ENCODE results near the gene HFE. TPM values are rescaled to one million over a fixed set of nuclear protein-coding genes. Genes with fewer than 3 reads are reported as not detected.

The HFE gene
- total RNA-seq, 5 donors from 2014 or later (not counting 1 experiment from before 2014, with no cell fraction given) = 1.0 to 2.4 (median 1.8) TPM

DNA sequence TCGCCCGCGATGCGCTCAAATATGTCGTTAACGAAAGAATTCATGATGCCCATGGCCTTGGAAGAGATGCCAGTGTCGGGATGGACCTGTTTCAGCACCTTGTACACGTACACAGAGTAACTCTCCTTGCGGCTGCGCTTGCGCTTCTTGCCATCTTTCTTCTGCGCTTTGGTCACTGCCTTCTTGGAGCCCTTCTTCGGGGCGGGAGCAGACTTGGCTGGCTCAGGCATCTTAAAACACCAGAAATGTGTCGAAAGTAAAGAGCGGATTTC is 36.4 kb downstream of the HFE start:
- Mint-ChIP-seq H3K9me3 (peaks cover 0 to 3% (median 0%) of the 10 kb centered on the region in 3 donors), H3K4me3 (peak overlapping the region; percentile 99 to 100 (median 99)), H3K4me1 (peaks cover 38 to 53% (median 41%) of the 10 kb centered on the region in 3 donors), H3K27me3 (no peaks in the 10 kb centered on the region), H3K36me3 (peaks cover 26% of the 10 kb centered on the region), H3K27ac (peak overlapping the region; percentile 99)
- peaks cover 15 to 17% of the 10 kb centered on the region in 2 experiments for H3K4me1 ChIP-seq (ENCODE audit: control insufficient read depth in 1 of 2, extremely low read depth in 1 of 2, insufficient read depth in 2 of 2, low read length in 2 of 2)
- peaks cover 0 to 5% of the 10 kb centered on the region in 2 donors for H3K36me3 ChIP-seq (ENCODE audit: control insufficient read depth in 2 of 2, extremely low read depth in 1 of 2, insufficient read depth in 1 of 2, low read length in 1 of 2)
- peak overlapping the region; percentile 87 for H3K27ac ChIP-seq (ENCODE audit: low read length)
- no peak for ATAC-seq (replicated peaks in 1 of 4)
- H3K9me3 ChIP-seq = no peaks in the 10 kb centered on the region
- no peaks in the 10 kb centered on the region for H3K27me3 ChIP-seq (replicated peaks in 1 of 2; ENCODE audit: control insufficient read depth in 2 of 2, extremely low read depth in 1 of 2, insufficient read depth in 2 of 2, low read length in 1 of 2)
- WGBS (ENCODE audit: insufficient coverage) = 0% methylated on average over 12 of the region's 16 CpGs
- CTCF ChIA-PET = interaction anchor here in 1 of 2 donors (0.6 to 3.4 kb wide), 23 partner anchors 9 to 1769 kb away, joined by 3 to 37 read pairs (median 5); a partner anchor contains a TSS
- POLR2A ChIA-PET = interaction anchor here (0.5 to 6.7 kb wide), 84 partner anchors 9 to 1770 kb away, joined by 3 to 560 read pairs (median 6); partner anchors contain the start of genes HFE (in 1 of the 2) and TRIM38 (in 1 of the 2)
- peak in 22 of 35 experiments; percentile 63 to 87 (median 78) for DNase-seq
- H3K4me3 ChIP-seq (ENCODE audit: control insufficient read depth in 1 of 2, extremely low read depth in 1 of 2, low read length in 1 of 2) = peak overlapping the region; percentile 88 to 100

GRCh38 chr6:26123947-26124780 is 36.9 kb downstream of the HFE start:
- CTCF ChIA-PET = interaction anchor here in 1 of 2 donors (0.6 to 3.4 kb wide), 27 partner anchors 9 to 1769 kb away, joined by 3 to 37 read pairs (median 5); a partner anchor contains a TSS
- DNase-seq (peak in 28 of 35 experiments; percentile 15 to 94 (median 72)), ATAC-seq (replicated peaks in 1 of 4) (peak; percentile 79 to 85 (median 81))
- Mint-ChIP-seq H3K4me1 (peaks cover 39 to 54% (median 44%) of the 10 kb centered on the region in 3 donors), H3K36me3 (peaks cover 27% of the 10 kb centered on the region), H3K27ac (peak overlapping the region; percentile 99), H3K4me3 (peak overlapping the region; percentile 99 to 100 (median 99)), H3K27me3 (no peaks in the 10 kb centered on the region), H3K9me3 (peaks cover 0 to 3% (median 0%) of the 10 kb centered on the region in 3 donors)
- Histone ChIP-seq H3K27ac (ENCODE audit: low read length) (peak overlapping the region; percentile 87), H3K4me3 (ENCODE audit: control insufficient read depth in 1 of 2, extremely low read depth in 1 of 2, low read length in 1 of 2) (peak overlapping the region; percentile 88 to 100), H3K36me3 (ENCODE audit: control insufficient read depth in 2 of 2, extremely low read depth in 1 of 2, insufficient read depth in 1 of 2, low read length in 1 of 2) (peaks cover 0 to 5% of the 10 kb centered on the region in 2 donors), H3K9me3 (no peaks in the 10 kb centered on the region), H3K27me3 (replicated peaks in 1 of 2; ENCODE audit: control insufficient read depth in 2 of 2, extremely low read depth in 1 of 2, insufficient read depth in 2 of 2, low read length in 1 of 2) (no peaks in the 10 kb centered on the region), H3K4me1 (ENCODE audit: control insufficient read depth in 1 of 2, extremely low read depth in 1 of 2, insufficient read depth in 2 of 2, low read length in 2 of 2) (peaks cover 15 to 17% of the 10 kb centered on the region in 2 experiments)
- under 1% methylated on average over 38 of the region's 45 CpGs for WGBS (ENCODE audit: insufficient coverage)
- POLR2A ChIA-PET = interaction anchor here (0.5 to 6.7 kb wide), 96 partner anchors 9 to 1769 kb away, joined by 3 to 560 read pairs (median 5); partner anchors contain the start of genes HFE (in 1 of the 2) and TRIM38 (in 1 of the 2)

DNA sequence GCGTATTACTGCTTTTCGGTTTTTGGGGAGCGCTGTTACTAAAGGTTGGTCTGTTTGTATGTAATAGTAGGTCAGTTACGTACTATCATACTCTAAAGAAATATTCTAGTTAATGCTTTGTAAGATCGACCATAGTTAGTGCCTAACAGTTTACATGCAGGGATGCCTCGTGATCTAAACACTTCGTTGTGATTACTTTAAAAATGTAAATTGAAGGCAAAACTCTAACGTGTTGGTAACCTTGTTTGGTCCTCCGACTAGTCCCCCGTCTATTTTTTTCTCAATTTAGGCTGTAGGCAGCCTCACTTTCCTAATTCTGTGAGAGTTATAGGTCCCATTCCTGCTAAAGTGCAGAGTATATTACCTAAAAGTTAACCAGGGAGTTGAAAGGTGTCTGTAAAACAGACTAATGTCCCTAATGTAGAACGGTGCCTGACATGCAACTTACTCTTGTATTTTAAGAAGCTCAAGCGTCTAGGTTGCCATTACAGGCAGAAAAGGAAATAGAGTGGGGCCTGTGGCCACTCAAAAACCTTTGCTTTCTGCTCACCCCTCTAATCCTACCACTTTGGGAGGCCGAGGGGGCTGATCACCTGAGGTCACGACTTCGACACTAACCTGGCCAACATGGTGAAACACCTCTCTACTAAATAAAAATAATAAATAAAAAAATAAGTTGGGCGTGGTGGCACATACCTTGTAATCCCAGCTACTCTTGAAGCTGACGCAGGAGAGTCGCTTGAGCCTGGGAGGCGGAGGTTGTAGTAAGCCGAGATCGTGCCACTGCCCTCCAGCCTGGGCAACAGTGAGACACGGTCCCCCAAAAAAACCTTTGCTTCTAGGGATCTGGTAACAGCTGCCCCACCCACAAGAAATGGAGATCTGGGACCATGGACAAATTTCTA is 37.8 kb downstream of the HFE start:
- peak overlapping the region; percentile 87 for H3K27ac ChIP-seq (ENCODE audit: low read length)
- Mint-ChIP-seq H3K9me3 (peaks cover 0 to 3% (median 0%) of the 10 kb centered on the region in 3 donors), H3K36me3 (peaks cover 34% of the 10 kb centered on the region), H3K4me3 (peak overlapping the region; percentile 99 to 100 (median 99)), H3K27ac (peak overlapping the region; percentile 99), H3K27me3 (no peaks in the 10 kb centered on the region), H3K4me1 (peaks cover 48 to 62% (median 50%) of the 10 kb centered on the region in 3 donors)
- H3K4me3 ChIP-seq (ENCODE audit: control insufficient read depth in 1 of 2, extremely low read depth in 1 of 2, low read length in 1 of 2) = peak overlapping the region; percentile 88 to 100
- H3K4me1 ChIP-seq (ENCODE audit: control insufficient read depth in 1 of 2, extremely low read depth in 1 of 2, insufficient read depth in 2 of 2, low read length in 2 of 2) = peaks cover 17 to 19% of the 10 kb centered on the region in 2 experiments
- ChIA-PET CTCF (interaction anchor here (0.8 to 3.4 kb wide), 14 partner anchors 12 to 1768 kb away, joined by 3 to 37 read pairs (median 7); a partner anchor contains a TSS), POLR2A (interaction anchor here (0.7 to 6.7 kb wide), 50 partner anchors 8 to 1740 kb away, joined by 3 to 560 read pairs (median 10); partner anchors contain the start of genes HFE (in 1 of the 2) and TRIM38 (in 1 of the 2))
- 0% methylated on average over 2 of the region's 22 CpGs for WGBS (ENCODE audit: insufficient coverage)
- H3K36me3 ChIP-seq (ENCODE audit: control insufficient read depth in 2 of 2, extremely low read depth in 1 of 2, insufficient read depth in 1 of 2, low read length in 1 of 2) = peaks cover 0 to 12% of the 10 kb centered on the region in 2 donors
- DNase-seq = peak in 13 of 35 experiments; percentile 2 to 46 (median 15)
- no peak for ATAC-seq (replicated peaks in 1 of 4)
- no peaks in the 10 kb centered on the region for H3K9me3 ChIP-seq
- H3K27me3 ChIP-seq (replicated peaks in 1 of 2; ENCODE audit: control insufficient read depth in 2 of 2, extremely low read depth in 1 of 2, insufficient read depth in 2 of 2, low read length in 1 of 2) = no peaks in the 10 kb centered on the region

DNA sequence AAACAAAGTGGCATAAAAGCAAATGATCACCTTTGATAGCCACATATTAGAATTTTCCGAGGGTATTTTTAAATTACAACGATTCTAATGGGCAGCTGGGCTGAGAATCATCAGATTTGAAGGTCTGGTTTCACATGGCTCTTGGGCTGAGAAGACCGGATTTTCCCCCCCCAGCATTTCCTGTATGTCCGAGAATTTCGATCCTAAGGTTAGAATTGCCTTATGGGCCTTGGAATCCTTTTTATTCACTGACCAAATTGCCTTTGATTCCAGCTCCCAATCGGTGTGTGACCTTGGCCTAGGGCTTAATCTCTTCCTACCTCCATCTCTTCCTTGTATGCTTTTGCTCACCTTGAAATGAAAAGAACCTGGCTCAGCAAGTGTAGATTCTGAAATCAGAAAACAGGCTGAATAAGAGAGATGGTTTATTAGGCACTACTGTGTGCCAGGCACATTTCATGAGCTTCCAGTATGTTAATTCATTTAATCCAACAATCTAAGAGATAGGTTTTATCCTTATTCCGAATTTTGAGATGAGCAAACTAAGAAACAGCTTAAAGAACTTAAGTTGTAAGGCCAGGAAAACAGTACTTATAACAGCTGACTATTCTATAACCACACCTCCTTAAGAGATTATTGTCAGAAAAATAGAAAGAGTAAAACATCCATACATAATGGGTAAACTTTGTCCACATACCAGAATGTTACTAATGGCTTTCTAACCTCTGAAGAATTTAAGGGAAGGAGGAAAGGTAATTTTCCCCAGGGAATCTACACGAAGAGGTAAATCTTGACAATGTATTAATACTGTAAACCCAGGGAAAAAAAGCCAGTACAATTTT is 39.4 kb downstream of the HFE start:
- H3K9me3 Mint-ChIP-seq = no peaks in the 10 kb centered on the region
- Histone ChIP-seq H3K27me3 (replicated peaks in 1 of 2; ENCODE audit: control insufficient read depth in 2 of 2, extremely low read depth in 1 of 2, insufficient read depth in 2 of 2, low read length in 1 of 2) (no peaks in the 10 kb centered on the region), H3K27ac (ENCODE audit: low read length) (peak overlapping the region; percentile 87), H3K4me1 (ENCODE audit: control insufficient read depth in 1 of 2, extremely low read depth in 1 of 2, insufficient read depth in 2 of 2, low read length in 2 of 2) (peaks cover 21 to 29% of the 10 kb centered on the region in 2 experiments), H3K36me3 (ENCODE audit: control insufficient read depth in 2 of 2, extremely low read depth in 1 of 2, insufficient read depth in 1 of 2, low read length in 1 of 2) (peaks cover 4 to 18% of the 10 kb centered on the region in 2 donors), H3K4me3 (ENCODE audit: control insufficient read depth in 1 of 2, extremely low read depth in 1 of 2, low read length in 1 of 2) (peak overlapping the region; percentile 88 to 100), H3K9me3 (no peaks in the 10 kb centered on the region)
- H3K4me3 Mint-ChIP-seq = peak overlapping the region; percentile 99 to 100 (median 99)
- H3K36me3 Mint-ChIP-seq = peaks cover 43% of the 10 kb centered on the region
- CTCF ChIA-PET = interaction anchor here in 1 of 2 donors (0.6 to 2.2 kb wide), 7 partner anchors 22 to 125 kb away, joined by 3 to 8 read pairs (median 4); a partner anchor contains a TSS
- ATAC-seq (replicated peaks in 1 of 4) (no peak), DNase-seq (peak in 1 of 35 experiments; percentile 19)
- peak overlapping the region; percentile 99 for H3K27ac Mint-ChIP-seq
- H3K27me3 Mint-ChIP-seq = no peaks in the 10 kb centered on the region
- POLR2A ChIA-PET = interaction anchor here (0.6 to 6.7 kb wide), 23 partner anchors 23 to 1023 kb away, joined by 3 to 560 read pairs (median 5); a partner anchor contains a TSS
- WGBS (ENCODE audit: insufficient coverage) = 0% methylated on average over 1 of the region's 8 CpGs
- peaks cover 50 to 64% (median 53%) of the 10 kb centered on the region in 3 donors for H3K4me1 Mint-ChIP-seq

DNA sequence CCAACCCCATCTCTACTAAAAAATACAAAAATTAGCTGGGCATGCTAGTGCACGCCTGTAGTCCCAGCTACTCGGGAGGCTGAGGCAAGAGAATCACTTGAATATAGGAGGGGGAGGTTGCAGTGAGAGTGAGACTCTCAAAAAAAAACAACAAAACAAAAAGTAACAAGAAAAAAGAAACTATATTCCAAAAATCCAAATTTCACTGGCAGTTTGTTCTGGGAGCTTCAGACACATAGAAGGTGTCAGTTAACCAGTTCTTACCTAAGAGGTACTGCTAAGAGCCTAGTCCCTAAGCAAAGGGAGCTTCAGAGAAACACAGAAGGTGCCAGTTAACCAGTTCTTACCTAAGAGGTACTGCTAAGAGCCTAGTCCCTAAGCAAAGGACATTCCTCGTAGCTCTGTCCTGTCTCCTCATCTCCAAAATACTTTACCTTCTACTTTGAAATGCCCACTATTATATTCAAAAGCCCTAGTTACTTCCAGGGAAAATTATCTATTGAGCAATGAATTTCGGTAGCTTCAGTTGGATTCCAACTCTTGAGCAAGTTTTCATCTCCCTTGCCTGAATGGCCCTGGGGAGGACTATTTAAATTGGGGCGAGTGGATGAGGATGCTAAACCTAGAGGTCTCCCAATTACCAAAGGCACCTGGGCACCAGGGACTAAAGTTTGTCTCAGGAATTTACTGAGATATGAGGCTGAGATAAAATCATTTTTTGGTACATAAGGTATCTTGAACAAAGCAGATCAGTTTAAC is 41.0 kb downstream of the HFE start:
- no peaks in the 10 kb centered on the region for H3K27me3 ChIP-seq (replicated peaks in 1 of 2; ENCODE audit: control insufficient read depth in 2 of 2, extremely low read depth in 1 of 2, insufficient read depth in 2 of 2, low read length in 1 of 2)
- peak overlapping the region; percentile 61 to 99 for H3K27ac Mint-ChIP-seq
- ATAC-seq (replicated peaks in 1 of 4) (no peak), DNase-seq (no peak)
- H3K4me1 ChIP-seq (ENCODE audit: control insufficient read depth in 1 of 2, extremely low read depth in 1 of 2, insufficient read depth in 2 of 2, low read length in 2 of 2) = peaks cover 14 to 27% of the 10 kb centered on the region in 2 experiments
- no peaks in the 10 kb centered on the region for H3K9me3 Mint-ChIP-seq
- H3K36me3 Mint-ChIP-seq = peaks cover 50% of the 10 kb centered on the region
- 75% methylated on average over 1 of the region's 5 CpGs for WGBS (ENCODE audit: insufficient coverage)
- H3K27me3 Mint-ChIP-seq = no peaks in the 10 kb centered on the region
- ChIA-PET POLR2A (interaction anchor here (0.6 to 6.7 kb wide), 8 partner anchors 24 to 1762 kb away, joined by 3 to 184 read pairs (median 5); a partner anchor contains a TSS), CTCF (interaction anchor here in 1 of 2 donors (0.5 to 2.2 kb wide), 4 partner anchors 25 to 1366 kb away, joined by 3 to 8 read pairs (median 4); a partner anchor contains a TSS)
- peak overlapping the region in 1 of 2 donors; percentile 44 for H3K4me3 ChIP-seq (ENCODE audit: control insufficient read depth in 1 of 2, extremely low read depth in 1 of 2, low read length in 1 of 2)
- H3K9me3 ChIP-seq = no peaks in the 10 kb centered on the region
- H3K36me3 ChIP-seq (ENCODE audit: control insufficient read depth in 2 of 2, extremely low read depth in 1 of 2, insufficient read depth in 1 of 2, low read length in 1 of 2) = peaks cover 4 to 18% of the 10 kb centered on the region in 2 donors
- H3K27ac ChIP-seq (ENCODE audit: low read length) = no peak overlapping the region
- H3K4me3 Mint-ChIP-seq = peak overlapping the region; percentile 99 to 100 (median 99)
- H3K4me1 Mint-ChIP-seq = peaks cover 54 to 71% (median 57%) of the 10 kb centered on the region in 3 donors

Data from T-cell (primary cell).